OCI-LY3 (cell line): ENCODE results near the gene TCF20.

Experiments
- EZH2phosphoT487 ChIP-seq: fragments of 200-600 bp; shearing (Covaris generic); IDR thresholded peaks from 2 replicates; pipeline ENCODE4 v1.6.1; 2018; ENCODE audit warnings: antibody characterized with exemption, mixed run types, low read depth
- TF ChIP-seq, protein P1 (sequence below): fragments of 200-600, 300-600 bp; sonication (generic); IDR thresholded peaks from 2 replicates; pipeline ENCODE4 v1.5.1; 2014; ENCODE audit warnings: antibody characterized with exemption, low read length, low read depth

DNA sequence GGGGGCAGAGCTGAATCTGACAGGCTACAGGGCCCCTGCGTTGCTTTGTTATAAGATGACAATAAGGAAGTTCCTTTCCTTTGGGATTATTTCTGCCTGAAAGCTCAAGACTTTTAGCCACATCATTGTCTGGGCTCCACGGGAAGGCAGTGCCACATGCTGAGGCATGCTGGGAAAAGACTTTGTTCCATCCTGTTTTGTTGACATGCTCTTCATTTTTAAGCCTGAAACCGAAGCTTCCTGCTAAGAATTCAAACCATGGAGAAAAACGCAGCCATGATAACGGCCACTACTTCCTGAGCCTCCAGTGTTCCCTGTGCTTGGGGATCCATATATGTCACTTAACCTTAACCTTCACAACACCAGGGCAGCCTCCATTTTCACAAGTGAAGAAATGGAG lies 5.5 kb upstream of the TCF20 start:
- TF ChIP-seq, protein P1, sequence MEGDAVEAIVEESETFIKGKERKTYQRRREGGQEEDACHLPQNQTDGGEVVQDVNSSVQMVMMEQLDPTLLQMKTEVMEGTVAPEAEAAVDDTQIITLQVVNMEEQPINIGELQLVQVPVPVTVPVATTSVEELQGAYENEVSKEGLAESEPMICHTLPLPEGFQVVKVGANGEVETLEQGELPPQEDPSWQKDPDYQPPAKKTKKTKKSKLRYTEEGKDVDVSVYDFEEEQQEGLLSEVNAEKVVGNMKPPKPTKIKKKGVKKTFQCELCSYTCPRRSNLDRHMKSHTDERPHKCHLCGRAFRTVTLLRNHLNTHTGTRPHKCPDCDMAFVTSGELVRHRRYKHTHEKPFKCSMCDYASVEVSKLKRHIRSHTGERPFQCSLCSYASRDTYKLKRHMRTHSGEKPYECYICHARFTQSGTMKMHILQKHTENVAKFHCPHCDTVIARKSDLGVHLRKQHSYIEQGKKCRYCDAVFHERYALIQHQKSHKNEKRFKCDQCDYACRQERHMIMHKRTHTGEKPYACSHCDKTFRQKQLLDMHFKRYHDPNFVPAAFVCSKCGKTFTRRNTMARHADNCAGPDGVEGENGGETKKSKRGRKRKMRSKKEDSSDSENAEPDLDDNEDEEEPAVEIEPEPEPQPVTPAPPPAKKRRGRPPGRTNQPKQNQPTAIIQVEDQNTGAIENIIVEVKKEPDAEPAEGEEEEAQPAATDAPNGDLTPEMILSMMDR, result no peak
- no peak for TF ChIP-seq EZH2phosphoT487
